ENCODE measurements around the gene GPR176. TPM values are rescaled to one million over a fixed set of nuclear protein-coding genes. Genes with fewer than 3 reads are reported as not detected.

Gene GPR176
- total RNA-seq, 1 donor from 2014 or later, result 52.0 TPM

- TF ChIP-seq CTCF (IDR thresholded peaks at IDR 0.05; ENCODE audit: insufficient read depth, low read length, poor library complexity, severe bottlenecking), result no peak
- H3K4me3 ChIP-seq (ENCODE audit: low read depth, low read length), result peak overlapping the region; percentile 51
- H3K36me3 ChIP-seq (ENCODE audit: control insufficient read depth, insufficient read depth, low read length), result no peaks in the 10 kb centered on the region
- no peaks in the 10 kb centered on the region for H3K27me3 ChIP-seq (ENCODE audit: control insufficient read depth, insufficient read depth, low read length)
- DNase-seq (ENCODE audit: low read depth), result peak; percentile 67
Observed at GRCh38 chr15:39918688-39919385, 1.2 kb downstream of the GPR176 start.

- Histone ChIP-seq H3K36me3 (ENCODE audit: control insufficient read depth, insufficient read depth, low read length) (no peaks in the 10 kb centered on the region), H3K4me3 (ENCODE audit: low read depth, low read length) (no peak overlapping the region), H3K27me3 (ENCODE audit: control insufficient read depth, insufficient read depth, low read length) (no peaks in the 10 kb centered on the region)
- no peak for TF ChIP-seq CTCF (IDR thresholded peaks at IDR 0.05; ENCODE audit: insufficient read depth, low read length, poor library complexity, severe bottlenecking)
- no peak for DNase-seq (ENCODE audit: low read depth)
Observed at GRCh38 chr15:39914977-39915376, 5.1 kb downstream of the GPR176 start.

- H3K4me3 ChIP-seq (ENCODE audit: low read depth, low read length), result no peak overlapping the region
- DNase-seq (ENCODE audit: low read depth), result no peak
- H3K36me3 ChIP-seq (ENCODE audit: control insufficient read depth, insufficient read depth, low read length), result no peaks in the 10 kb centered on the region
- H3K27me3 ChIP-seq (ENCODE audit: control insufficient read depth, insufficient read depth, low read length), result no peaks in the 10 kb centered on the region
- TF ChIP-seq CTCF (IDR thresholded peaks at IDR 0.05; ENCODE audit: insufficient read depth, low read length, poor library complexity, severe bottlenecking), result no peak
Observed at GRCh38 chr15:39909007-39909406, 11.1 kb downstream of the GPR176 start.

- no peak for TF ChIP-seq CTCF (IDR thresholded peaks at IDR 0.05; ENCODE audit: insufficient read depth, low read length, poor library complexity, severe bottlenecking)
- Histone ChIP-seq H3K4me3 (ENCODE audit: low read depth, low read length) (no peak overlapping the region), H3K36me3 (ENCODE audit: control insufficient read depth, insufficient read depth, low read length) (no peaks in the 10 kb centered on the region), H3K27me3 (ENCODE audit: control insufficient read depth, insufficient read depth, low read length) (no peaks in the 10 kb centered on the region)
- peak; percentile 38 for DNase-seq (ENCODE audit: low read depth)
Observed at GRCh38 chr15:39908186-39908585, 11.9 kb downstream of the GPR176 start.

GRCh38 chr15:39907216-39907615 is 12.8 kb downstream of the GPR176 start:
- no peak for TF ChIP-seq CTCF (IDR thresholded peaks at IDR 0.05; ENCODE audit: insufficient read depth, low read length, poor library complexity, severe bottlenecking)
- Histone ChIP-seq H3K27me3 (ENCODE audit: control insufficient read depth, insufficient read depth, low read length) (no peaks in the 10 kb centered on the region), H3K4me3 (ENCODE audit: low read depth, low read length) (no peak overlapping the region), H3K36me3 (ENCODE audit: control insufficient read depth, insufficient read depth, low read length) (no peaks in the 10 kb centered on the region)
- no peak for DNase-seq (ENCODE audit: low read depth)

- no peak for TF ChIP-seq CTCF (IDR thresholded peaks at IDR 0.05; ENCODE audit: insufficient read depth, low read length, poor library complexity, severe bottlenecking)
- DNase-seq (ENCODE audit: low read depth), result no peak
- Histone ChIP-seq H3K4me3 (ENCODE audit: low read depth, low read length) (no peak overlapping the region), H3K27me3 (ENCODE audit: control insufficient read depth, insufficient read depth, low read length) (no peaks in the 10 kb centered on the region), H3K36me3 (ENCODE audit: control insufficient read depth, insufficient read depth, low read length) (no peaks in the 10 kb centered on the region)
Observed at GRCh38 chr15:39904115-39904514, 16.0 kb downstream of the GPR176 start.
